ENCODE results near the gene IFNE.

The IFNE gene

GRCh38 chr9:21482213-21482612 lies at the start of gene IFNE:
Gene IFNE (minus strand): TSS chr9:21482313. CDS start chr9:21481694, 619 bp downstream.
- DNase-seq, result no peak

GRCh38 chr9:21528123-21528808 lies 46.2 kb upstream of the IFNE start:
- DNase-seq, result no peak

GRCh38 chr9:21527579-21527978 lies 45.5 kb upstream of the IFNE start:
- DNase-seq, result no peak

GRCh38 chr9:21525174-21525573 lies 43.1 kb upstream of the IFNE start:
- DNase-seq, result no peak

GRCh38 chr9:21524099-21524830 lies 42.2 kb upstream of the IFNE start:
- no peak for DNase-seq

- no peak for DNase-seq
These were observed 41.2 kb upstream of the IFNE start for GRCh38 chr9:21523021-21524014.

GRCh38 chr9:21522348-21522747 lies 40.2 kb upstream of the IFNE start:
- no peak for DNase-seq

- no peak for DNase-seq
These were observed 39.3 kb upstream of the IFNE start for GRCh38 chr9:21521448-21521847.

- no peak for DNase-seq
These were observed 38.6 kb upstream of the IFNE start for GRCh38 chr9:21520501-21521228.

- no peak for DNase-seq
These were observed 37.8 kb upstream of the IFNE start for GRCh38 chr9:21519855-21520434.

GRCh38 chr9:21516796-21517195 lies 34.7 kb upstream of the IFNE start:
- DNase-seq, result no peak

- no peak for DNase-seq
These were observed 31.3 kb upstream of the IFNE start for GRCh38 chr9:21513431-21513830.

- DNase-seq, result no peak
These were observed 28.7 kb upstream of the IFNE start for GRCh38 chr9:21510806-21511205.

- no peak for DNase-seq
These were observed 25.3 kb upstream of the IFNE start for GRCh38 chr9:21507483-21507790.

GRCh38 chr9:21506626-21507482 lies 24.7 kb upstream of the IFNE start:
- no peak for DNase-seq

- no peak for DNase-seq
These were observed 23.5 kb upstream of the IFNE start for GRCh38 chr9:21505425-21506179.

GRCh38 chr9:21504894-21505293 lies 22.8 kb upstream of the IFNE start:
- DNase-seq, result no peak

GRCh38 chr9:21504113-21504512 lies 22.0 kb upstream of the IFNE start:
- DNase-seq, result no peak

- no peak for DNase-seq
These were observed 20.5 kb upstream of the IFNE start for GRCh38 chr9:21502586-21502985.

GRCh38 chr9:21499912-21500311 lies 17.8 kb upstream of the IFNE start:
- DNase-seq, result no peak

GRCh38 chr9:21491756-21492155 lies 9.6 kb upstream of the IFNE start:
- no peak for DNase-seq

Measured in activated effector memory CD4-positive, alpha-beta T cell treated with anti-CD3 and anti-CD28 coated beads, Interleukin-2, amount 50 U/mL, for 16 hours (primary cell).